GM13976 (cell line): Measurements from ENCODE around the gene KIF9.
"Not testable (repeated sequence)": the region's sequence is repeated elsewhere in the genome, so short reads cannot be mapped to it uniquely, and the experiment has no call there.

Experiments used
- DNase-seq: peaks from one replicate; pipeline ENCODE4 v3.0.0; 2012; ENCODE audit warnings: low spot score
- CTCF ChIP-seq: IDR thresholded peaks from 2 replicates; pipeline ENCODE4 v1.5.1; 2012; ENCODE audit warnings: borderline replicate concordance, mild to moderate bottlenecking; ENCODE audit not compliant: insufficient read depth; ENCODE audit errors: extremely low read depth, missing control alignments, control extremely low read depth
- in situ Hi-C: fragments of 300-500 bp; cut with MboI; formaldehyde crosslinking; loops from one replicate; pipeline ENCODE4 v1.12.0; 2022; ENCODE audit warnings: low sequenced_read_pairs, mixed read lengths, inconsistent platforms; ENCODE audit not compliant: unreplicated experiment

Gene KIF9

GRCh38 chr3:47193871-47194859, 88.4 kb downstream of the KIF9 start:
- no peak for DNase-seq
- in situ Hi-C loops = no loop called here

GRCh38 chr3:47186285-47186684, 96.3 kb downstream of the KIF9 start:
- TF ChIP-seq CTCF = no peak
- no peak for DNase-seq
- in situ Hi-C loops = no loop called here

More at GRCh38 chr3:47193871-47194859, 88.4 kb downstream of the KIF9 start:
- TF ChIP-seq CTCF = no peak

- DNase-seq, in situ Hi-C loops: not testable (repeated sequence)
Observed at GRCh38 chr3:47181685-47182084, 100.9 kb downstream of the KIF9 start.

- DNase-seq, in situ Hi-C loops: not testable (repeated sequence)
Observed at GRCh38 chr3:47180011-47180410, 102.6 kb downstream of the KIF9 start.
